H1 (cell line): Measurements from ENCODE around the gene FRMD4B. TPM values are rescaled to one million over a fixed set of nuclear protein-coding genes. Genes with fewer than 3 reads are reported as not detected.

Experiments used
- CTCF ChIA-PET: fragments of 300-600 bp; sonication (Branson Sonifier 250); formaldehyde crosslinking; loops from one replicate; lab custom pipeline; 2021; ENCODE audit not compliant: partially characterized antibody; lab: Charles Lee
- POLR2A ChIA-PET: fragments of 300-600 bp; sonication (Branson Sonifier 250); formaldehyde crosslinking; loops from one replicate; lab custom pipeline; 2021; ENCODE audit warnings: inconsistent platforms; ENCODE audit not compliant: partially characterized antibody; lab: Charles Lee
- DNase-seq, 2 experiments: peaks; one replicate each; pipeline versions ENCODE4 v3.0.0 to v3.0.0-alpha.2; 2010 to 2022; ENCODE audit warnings: low spot score in 2 of 2, low read depth in 1 of 2, mixed read lengths in 1 of 2
- FAIRE-seq: peaks from 2 replicates; lab custom pipeline; 2011; peaks lifted over from hg19 to GRCh38; lab: Jason Lieb, UNC
- H2AFZ ChIP-seq: 2 replicates; pipeline ENCODE4 v1.8.1; 2012; ENCODE audit warnings: low read length, inconsistent platforms
- H2AK5ac ChIP-seq: 2 replicates; pipeline ENCODE4 v1.6.1; 2013; ENCODE audit warnings: low read depth, low read length
- H2BK120ac ChIP-seq: replicated peaks from 2 replicates; pipeline ENCODE3; 2013; ENCODE audit warnings: low read depth, low read length, inconsistent platforms
- H2BK12ac ChIP-seq: 2 replicates; pipeline ENCODE4 v1.6.1; 2013; ENCODE audit warnings: low read depth, low read length
- H2BK15ac ChIP-seq: 2 replicates; pipeline ENCODE4 v1.6.1; 2013; ENCODE audit warnings: low read length
- H2BK20ac ChIP-seq: 2 replicates; pipeline ENCODE4 v1.6.1; 2013; ENCODE audit warnings: low read length
- H2BK5ac ChIP-seq: 2 replicates; pipeline ENCODE4 v1.6.1; 2013; ENCODE audit warnings: low read depth, low read length
- H3K14ac ChIP-seq: 2 replicates; pipeline ENCODE4 v1.6.1; 2013; ENCODE audit warnings: inconsistent platforms; ENCODE audit not compliant: insufficient read length
- H3K18ac ChIP-seq: 2 replicates; pipeline ENCODE4 v1.6.1; 2013; ENCODE audit warnings: low read length; ENCODE audit errors: extremely low read depth
- H3K23ac ChIP-seq: 2 replicates; pipeline ENCODE4 v1.6.1; 2013; ENCODE audit warnings: inconsistent platforms; ENCODE audit not compliant: insufficient read length
- H3K23me2 ChIP-seq: 2 replicates; pipeline ENCODE4 v1.6.1; 2013; ENCODE audit warnings: low read depth, low read length
- H3K27ac ChIP-seq: 2 replicates; pipeline ENCODE4 v1.6.1; 2011; ENCODE audit warnings: low read depth, low read length, inconsistent platforms
- H3K27me3 ChIP-seq, 4 experiments: replicated peaks in 1 of 4; 1 replicate in 1 of 4; 2 replicates in 3 of 4; pipeline versions ENCODE4 v1.6.1 to v1.8.1; 2011 to 2013; ENCODE audit warnings: low read length in 3 of 4, mild to moderate bottlenecking in 3 of 4, inconsistent platforms in 2 of 4, mixed read lengths in 2 of 4, moderate library complexity in 1 of 4; ENCODE audit not compliant: control insufficient read depth in 3 of 4, insufficient read depth in 3 of 4; ENCODE audit errors: extremely low read depth in 1 of 4
- H3K36me3 ChIP-seq, 4 experiments: 2 replicates each; pipeline versions ENCODE4 v1.6.1 to v1.8.1; 2011 to 2013; ENCODE audit warnings: mild to moderate bottlenecking in 4 of 4, low read length in 3 of 4, moderate library complexity in 2 of 4, control low read depth in 1 of 4, inconsistent platforms in 1 of 4; ENCODE audit not compliant: insufficient read depth in 4 of 4, control insufficient read depth in 2 of 4
- H3K4ac ChIP-seq: replicated peaks from 2 replicates; pipeline ENCODE3; 2013; ENCODE audit warnings: low read length, low read depth, mixed read lengths, inconsistent platforms; ENCODE audit not compliant: insufficient read length
- H3K4me1 ChIP-seq, 4 experiments: replicated peaks in 1 of 4; 1 replicate in 1 of 4; 2 replicates in 3 of 4; pipeline versions ENCODE4 v1.6.1 to v1.8.1; 2011 to 2013; ENCODE audit warnings: low read length in 3 of 4, inconsistent platforms in 2 of 4, mixed read lengths in 1 of 4; ENCODE audit not compliant: insufficient read depth in 4 of 4, control insufficient read depth in 3 of 4
- H3K4me2 ChIP-seq, 2 experiments: 2 replicates each; pipeline versions ENCODE4 v1.6.1 to v1.8.1; 2011 to 2013; ENCODE audit warnings: low read depth in 2 of 2, low read length in 2 of 2, control low read depth in 1 of 2, inconsistent platforms in 1 of 2, mild to moderate bottlenecking in 1 of 2; ENCODE audit not compliant: insufficient read depth in 1 of 2
- H3K4me3 ChIP-seq, 4 experiments: fragments of 200-600, 300-600 bp in 1 of 4; sonication (generic), shearing (Covaris generic), sonication (Bioruptor Twin) in 1 of 4; 2 replicates each; pipeline versions ENCODE4 v1.5.1 to v1.8.1; 2011 to 2016; ENCODE audit warnings: low read length in 4 of 4, low read depth in 3 of 4, control low read depth in 2 of 4, inconsistent platforms in 2 of 4, mild to moderate bottlenecking in 2 of 4, mixed read lengths in 1 of 4, moderate library complexity in 1 of 4; ENCODE audit not compliant: insufficient read depth in 2 of 4; ENCODE audit errors: extremely low read depth in 1 of 4
- H3K56ac ChIP-seq: replicated peaks from 2 replicates; pipeline ENCODE3; 2013; ENCODE audit warnings: low read depth, mild to moderate bottlenecking, mixed read lengths, low read length, inconsistent platforms; ENCODE audit not compliant: insufficient read length
- H3K79me1 ChIP-seq: 2 replicates; pipeline ENCODE4 v1.6.1; 2013; ENCODE audit warnings: low read depth, low read length, control low read depth
- H3K79me2 ChIP-seq, 2 experiments: 2 replicates each; pipeline versions ENCODE4 v1.6.1 to v1.8.1; 2012 to 2013; ENCODE audit warnings: low read length in 2 of 2, mild to moderate bottlenecking in 2 of 2, inconsistent platforms in 1 of 2; ENCODE audit not compliant: insufficient read depth in 2 of 2, control insufficient read depth in 1 of 2
- H3K9ac ChIP-seq, 4 experiments: replicated peaks in 1 of 4; 1 replicate in 1 of 4; 2 replicates in 3 of 4; pipeline versions ENCODE4 v1.6.1 to v1.8.1; 2011 to 2013; ENCODE audit warnings: low read depth in 3 of 4, low read length in 3 of 4, control low read depth in 2 of 4, mild to moderate bottlenecking in 2 of 4, moderate library complexity in 2 of 4, inconsistent platforms in 1 of 4; ENCODE audit errors: extremely low read depth in 1 of 4
- H3K9me3 ChIP-seq, 2 experiments: 2 replicates each; pipeline versions ENCODE4 v1.6.1 to v1.8.1; 2012 to 2013; ENCODE audit warnings: mild to moderate bottlenecking in 2 of 2, moderate library complexity in 2 of 2, control low read depth in 1 of 2, inconsistent platforms in 1 of 2, low read depth in 1 of 2, low read length in 1 of 2, mixed read lengths in 1 of 2; ENCODE audit not compliant: insufficient read depth in 2 of 2
- H4K20me1 ChIP-seq, 2 experiments: replicated peaks in 1 of 2; 2 replicates each; pipeline versions ENCODE3 to v1.8.1; 2011 to 2013; ENCODE audit warnings: inconsistent platforms in 2 of 2, low read length in 2 of 2, mild to moderate bottlenecking in 1 of 2; ENCODE audit not compliant: insufficient read depth in 2 of 2, control insufficient read depth in 1 of 2
- H4K5ac ChIP-seq: 2 replicates; pipeline ENCODE4 v1.6.1; 2013; ENCODE audit warnings: low read length, low read depth, mixed read lengths, inconsistent platforms; ENCODE audit not compliant: insufficient read length
- H4K8ac ChIP-seq: 2 replicates; pipeline ENCODE4 v1.8.0; 2013; ENCODE audit warnings: mild to moderate bottlenecking, moderate library complexity, low read length, inconsistent platforms; ENCODE audit not compliant: insufficient read depth; ENCODE audit errors: extremely low read depth
- H4K91ac ChIP-seq: replicated peaks from 2 replicates; pipeline ENCODE3; 2013; ENCODE audit warnings: low read length, mixed read lengths, inconsistent platforms; ENCODE audit not compliant: insufficient read length
- ATF2 ChIP-seq: IDR thresholded peaks from 2 replicates; pipeline ENCODE4 v1.6.1; 2012; ENCODE audit warnings: low read length, inconsistent platforms
- ATF3 ChIP-seq: IDR thresholded peaks from 2 replicates; pipeline ENCODE4 v1.6.1; 2011; ENCODE audit warnings: low read depth, mild to moderate bottlenecking, low read length; ENCODE audit not compliant: insufficient read depth
- BRCA1 ChIP-seq: IDR thresholded peaks from 2 replicates; pipeline ENCODE4 v1.6.1; 2012; ENCODE audit warnings: low read depth, low read length, improper control_type of control experiment
- CREB1 ChIP-seq: IDR thresholded peaks from 2 replicates; pipeline ENCODE4 v1.6.1; 2012; ENCODE audit warnings: inconsistent platforms
- CTBP2 ChIP-seq: IDR thresholded peaks from 2 replicates; pipeline ENCODE4 v1.7.0; 2011; ENCODE audit warnings: borderline replicate concordance, mild to moderate bottlenecking, moderate library complexity, mixed read lengths, low read length; ENCODE audit not compliant: insufficient read depth, insufficient read length
- EP300 ChIP-seq, 2 experiments: IDR thresholded peaks; 1 replicate in 1 of 2; 2 replicates in 1 of 2; pipeline ENCODE4 v1.6.1; 2011 to 2012; ENCODE audit warnings: low read depth in 2 of 2, low read length in 2 of 2, mild to moderate bottlenecking in 2 of 2, borderline replicate concordance in 1 of 2, inconsistent platforms in 1 of 2, moderate library complexity in 1 of 2
- JUN ChIP-seq: IDR thresholded peaks from 2 replicates; pipeline ENCODE4 v1.6.1; 2011; ENCODE audit warnings: low read depth, mild to moderate bottlenecking, improper control_type of control experiment, low read length
- KDM4A ChIP-seq: IDR thresholded peaks from one replicate; pipeline ENCODE4 v1.7.1; 2012; ENCODE audit warnings: low read depth, mild to moderate bottlenecking, moderate library complexity, low read length, inconsistent platforms; ENCODE audit not compliant: severe bottlenecking
- MAX ChIP-seq: IDR thresholded peaks from 2 replicates; pipeline ENCODE4 v1.6.1; 2012; ENCODE audit warnings: inconsistent platforms
- YY1 ChIP-seq: IDR thresholded peaks from 2 replicates; pipeline ENCODE4 v1.6.1; 2011; ENCODE audit warnings: low read depth, mild to moderate bottlenecking, low read length
- WGBS, 2 experiments: shearing (Covaris generic) in 1 of 2; methylation state at CpG; one replicate each; pipeline versions ENCODE4 v1.1.6 to v1.1.7; 2013 to 2015; ENCODE audit warnings: low lambda C conversion rate in 2 of 2, mixed read lengths in 2 of 2, inconsistent platforms in 1 of 2, low coverage in 1 of 2, missing lambda C conversion rate in 1 of 2; ENCODE audit not compliant: insufficient replicate concordance in 2 of 2, insufficient coverage in 1 of 2, insufficient read length in 1 of 2; ENCODE audit errors: extremely low coverage in 1 of 2, missing lambda C conversion rate in 1 of 2; 5-methylcytosine and 5-hydroxymethylcytosine counted together
- polyA plus RNA-seq, 7 experiments: library from polyadenylated mRNA; depleted of rRNA in 3 of 7; stranded (reverse) in 5 of 7; unstranded in 2 of 7; fragments of >200 nt in 5 of 7; fragments of 200-250 nt in 2 of 7; gene quantifications; 1 replicate in 5 of 7; 2 replicates in 1 of 7; 4 replicates in 1 of 7; pipeline versions ENCODE4 v1.2.1 to v1.2.3, GENCODE V29; 2011 to 2013; ENCODE audit warnings: missing spikeins in 2 of 7, mixed read lengths in 2 of 7
- total RNA-seq: library from RNA; stranded (reverse); fragmentation: NEBNext Ultra II Directional; extraction: Animal tissue kit (Norgen Biotek cat#: 25700); gene quantifications from 2 replicates; pipeline ENCODE4 v1.2.1, GENCODE V29; 2021

Gene FRMD4B
- total and polyA plus RNA-seq, 2 of the 8 experiments (the other 6 are each of a cell fraction or from before 2014, with no cell fraction given) = 2.7 to 7.2 TPM

DNA sequence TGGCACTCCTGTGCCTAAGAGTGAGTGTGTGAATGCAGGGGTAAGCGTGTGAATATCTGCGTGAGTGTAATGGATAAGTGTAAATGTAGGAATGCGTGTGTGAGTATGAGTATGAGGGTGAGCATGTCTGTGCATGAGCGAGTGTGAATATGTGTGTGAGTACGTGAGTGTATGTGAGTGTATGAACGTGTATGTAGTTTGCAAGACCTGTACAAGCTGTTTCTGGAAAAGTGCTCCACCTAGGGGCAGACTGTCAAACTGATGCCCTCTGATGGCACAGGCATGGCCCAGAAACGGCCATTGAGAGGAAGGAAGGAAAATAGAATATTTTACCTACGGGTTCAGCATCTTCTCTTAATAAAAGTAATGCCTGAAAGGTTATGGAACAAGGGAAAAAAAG, 24.4 kb upstream of the FRMD4B start:
- no peak overlapping the region for H3K56ac ChIP-seq
- POLR2A ChIA-PET = no interaction called here
- DNase-seq (peak in 1 of 2 experiments; percentile 76), FAIRE-seq (peak; percentile 77)
- H3K79me1 ChIP-seq = no peaks in the 10 kb centered on the region
- H4K5ac ChIP-seq = no peak overlapping the region
- peaks cover 0 to 2% of the 10 kb centered on the region in 2 experiments for H4K20me1 ChIP-seq
- H3K4me3 ChIP-seq = no peak overlapping the region
- H2BK120ac ChIP-seq = no peak overlapping the region
- H3K79me2 ChIP-seq = no peaks in the 10 kb centered on the region
- H3K27me3 ChIP-seq = no peaks in the 10 kb centered on the region
- H2BK12ac ChIP-seq = no peak overlapping the region
- H3K9me3 ChIP-seq = peaks cover under 1 to 3% of the 10 kb centered on the region in 2 experiments; a peak in 2 of 4 replicates
- H2BK20ac ChIP-seq = no peak overlapping the region
- H3K23ac ChIP-seq = no peak overlapping the region
- no peaks in the 10 kb centered on the region for H3K23me2 ChIP-seq
- peak overlapping the region; percentile 23 for H3K4ac ChIP-seq
- no peak overlapping the region for H2BK5ac ChIP-seq
- H3K36me3 ChIP-seq = no peaks in the 10 kb centered on the region
- H2BK15ac ChIP-seq = 0 out of 2 replicates have a peak overlapping the region, but pooled peaks have one; percentile 13
- H2AK5ac ChIP-seq = no peak overlapping the region
- H3K4me2 ChIP-seq = no peak overlapping the region
- no peak overlapping the region for H3K14ac ChIP-seq
- peaks cover 0 to 2% (median 0%) of the 10 kb centered on the region in 4 experiments; a peak in 2 of 7 replicates for H3K4me1 ChIP-seq
- H4K8ac ChIP-seq = no peak overlapping the region
- H3K9ac ChIP-seq = no peak overlapping the region
- H4K91ac ChIP-seq = no peak overlapping the region
- no peak overlapping the region for H2AFZ ChIP-seq
- H3K18ac ChIP-seq = no peak overlapping the region
- no peak overlapping the region for H3K27ac ChIP-seq
- CTCF ChIA-PET = interaction anchor here (0.6 to 3.3 kb wide), 48 partner anchors 8 to 533 kb away, joined by 3 to 44 read pairs (median 4); partner anchors contain the start of gene FRMD4B
- WGBS, 2 experiments = 65 to 100% methylated on average over 4 to 8 of the region's 8 CpGs
- TF ChIP-seq MAX (no peak), ATF3 (no peak), CTBP2 (no peak), JUN (no peak), ATF2 (no peak), BRCA1 (no peak), EP300 (IDR thresholded peaks at IDR 0.05; ENCODE audit: borderline replicate concordance in 1 of 2, low read depth in 2 of 2, low read length in 2 of 2) (no peak), CREB1 (no peak), KDM4A (no peak), YY1 (0 out of 2 replicates have a peak, but pooled peaks have one; percentile 45)
